GM19395 (cell line): ENCODE data around the gene MAPK12.
"Not testable (repeated sequence)": the region's sequence is repeated elsewhere in the genome, so short reads cannot be mapped to it uniquely, and the experiment has no call there.

Source experiments
- ATAC-seq: cut with Tn5 transposase; IDR thresholded peaks from one replicate; pipeline ENCODE4 v1.9.1; 2021; ENCODE audit warnings: mild to moderate bottlenecking, moderate library complexity; ENCODE audit not compliant: unreplicated experiment

Gene MAPK12

DNA sequence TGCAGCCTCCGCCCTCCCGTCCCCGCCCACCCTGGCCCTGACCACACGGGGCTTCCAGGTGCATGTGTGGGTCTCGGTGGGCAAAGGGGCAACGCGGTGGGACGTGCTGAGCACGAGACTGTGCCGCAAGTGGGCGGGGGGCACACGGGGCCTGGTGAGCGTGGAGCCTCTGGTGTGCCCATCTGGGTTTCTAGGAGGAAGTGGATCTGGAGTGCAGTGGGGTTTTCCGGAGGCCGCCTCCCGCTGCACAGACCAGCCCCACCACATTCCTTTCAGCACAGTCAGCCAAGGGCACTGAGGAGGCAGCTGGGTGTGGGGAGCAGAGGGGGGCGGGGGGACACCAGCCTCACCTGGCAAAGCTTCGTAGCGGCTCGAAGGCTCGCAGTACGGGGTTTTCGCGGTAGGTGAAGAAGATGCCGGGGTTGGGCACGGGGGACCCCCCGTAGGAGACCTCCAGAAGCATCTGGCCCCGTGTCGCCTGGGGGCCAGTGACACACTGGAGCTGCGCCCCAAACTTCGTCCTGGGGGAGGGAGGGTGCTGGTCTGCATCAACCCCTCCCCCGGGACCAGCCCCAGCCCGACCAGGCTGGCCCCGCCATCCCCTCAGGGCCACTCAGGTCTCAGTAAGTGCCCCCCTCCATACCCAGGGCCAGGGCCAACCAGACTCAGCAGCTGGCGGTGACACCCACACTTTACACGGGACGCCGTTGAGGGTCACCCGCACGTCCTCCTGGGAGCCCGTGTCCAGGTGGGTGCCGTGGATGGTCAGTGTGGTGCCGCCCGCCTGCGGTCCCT lies 21.1 kb upstream of the MAPK12 start:
- no peak for ATAC-seq

DNA sequence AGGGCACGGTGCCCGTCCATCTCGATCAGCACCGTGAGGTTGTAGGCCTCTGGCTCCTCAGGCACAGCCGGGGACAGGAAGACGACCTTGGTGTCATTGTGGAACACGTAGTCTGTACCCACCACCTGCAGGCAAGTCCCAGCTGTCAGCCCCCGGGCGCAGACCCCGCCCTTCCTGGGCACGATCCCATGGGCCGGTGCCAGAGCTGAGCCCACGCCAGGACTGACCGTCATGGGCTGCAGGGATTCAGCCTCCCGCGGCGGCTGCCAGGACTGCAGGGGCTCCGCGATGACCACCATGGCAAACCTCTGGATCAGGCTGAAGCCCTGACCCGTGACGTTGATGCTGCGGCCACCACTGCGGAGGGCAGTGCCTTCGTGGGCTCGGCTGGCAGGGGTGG lies 20.5 kb upstream of the MAPK12 start:
- no peak for ATAC-seq

DNA sequence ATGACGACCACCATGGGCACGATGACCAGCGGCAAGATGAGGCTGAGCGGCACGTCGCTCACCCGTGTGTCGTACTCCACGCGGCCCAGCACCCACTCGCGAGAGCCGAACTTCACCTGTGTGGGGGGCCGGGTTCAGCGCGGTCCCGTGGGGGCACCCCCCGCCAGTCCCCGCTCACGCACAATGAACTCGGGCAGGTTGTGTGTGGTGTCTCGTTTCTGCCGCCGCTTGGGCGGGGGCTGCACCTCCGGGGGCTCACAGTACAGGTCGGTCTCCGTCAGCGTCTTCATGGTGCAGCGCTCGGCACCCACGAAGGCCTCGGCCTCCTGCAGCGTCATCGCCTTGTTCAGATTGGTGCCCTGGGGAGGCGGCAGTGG lies 19.9 kb upstream of the MAPK12 start:
- ATAC-seq: no peak

DNA sequence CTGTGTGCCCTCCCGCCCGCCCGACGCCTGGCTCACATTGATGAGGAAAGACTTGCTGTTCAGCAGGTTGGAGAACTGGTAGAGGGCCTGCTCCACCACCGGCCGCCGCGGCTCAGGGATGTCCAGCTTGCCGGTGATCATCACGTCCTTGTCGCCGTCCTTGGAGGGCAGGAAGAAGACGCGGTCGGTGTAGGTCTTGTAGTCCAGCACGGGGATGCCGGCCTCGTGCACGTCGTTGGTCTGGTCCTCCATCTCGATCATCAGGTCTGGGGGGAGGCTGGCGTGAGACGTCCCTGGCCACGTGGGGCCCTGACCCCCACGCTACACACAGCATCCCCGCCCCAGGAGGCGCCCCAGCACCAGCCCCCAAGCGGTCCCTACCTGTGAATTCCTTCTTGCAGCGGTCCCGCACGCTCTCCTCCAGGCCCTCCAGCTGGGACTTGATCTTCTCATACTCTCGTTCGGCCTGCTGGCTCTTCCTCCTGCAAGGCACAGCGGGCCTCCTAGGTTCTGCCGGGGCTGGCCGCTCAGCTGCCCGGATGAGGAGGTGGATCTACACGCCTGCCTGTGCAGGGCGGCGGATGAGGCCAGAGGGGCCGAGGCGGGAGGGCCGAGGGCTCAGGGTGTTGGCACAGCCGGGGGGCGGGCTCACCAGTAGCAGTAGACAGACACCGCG lies 19.4 kb upstream of the MAPK12 start:
- ATAC-seq: no peak

- ATAC-seq: no peak
Measured at GRCh38 chr22:50280022-50280707, 18.7 kb upstream of the MAPK12 start.

- no peak for ATAC-seq
Measured at GRCh38 chr22:50278956-50279619, 17.6 kb upstream of the MAPK12 start.

GRCh38 chr22:50278461-50278860 lies 17.0 kb upstream of the MAPK12 start:
- ATAC-seq: no peak

DNA sequence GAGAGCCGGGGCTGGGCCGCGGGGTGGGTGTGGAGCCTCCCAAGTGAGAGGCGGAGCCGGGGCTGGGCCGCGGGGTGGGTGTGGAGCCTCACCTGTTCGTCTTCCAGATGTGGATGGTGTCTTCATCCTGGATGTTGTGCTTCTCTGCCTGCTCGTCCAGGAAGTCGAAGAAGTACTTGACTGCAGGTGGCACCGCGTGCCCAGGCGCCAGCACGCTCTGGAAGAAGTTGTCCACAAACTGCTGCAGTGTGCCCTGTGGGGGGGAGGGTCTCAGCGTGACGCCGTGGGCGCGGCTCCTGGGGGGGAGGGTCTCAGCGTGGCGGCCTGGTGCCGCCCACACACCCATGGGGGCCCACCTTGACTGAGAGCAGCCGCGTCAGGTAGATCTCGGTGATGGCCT lies 16.3 kb upstream of the MAPK12 start:
- no peak for ATAC-seq

GRCh38 chr22:50276143-50276542 lies 14.7 kb upstream of the MAPK12 start:
- ATAC-seq: no peak

DNA sequence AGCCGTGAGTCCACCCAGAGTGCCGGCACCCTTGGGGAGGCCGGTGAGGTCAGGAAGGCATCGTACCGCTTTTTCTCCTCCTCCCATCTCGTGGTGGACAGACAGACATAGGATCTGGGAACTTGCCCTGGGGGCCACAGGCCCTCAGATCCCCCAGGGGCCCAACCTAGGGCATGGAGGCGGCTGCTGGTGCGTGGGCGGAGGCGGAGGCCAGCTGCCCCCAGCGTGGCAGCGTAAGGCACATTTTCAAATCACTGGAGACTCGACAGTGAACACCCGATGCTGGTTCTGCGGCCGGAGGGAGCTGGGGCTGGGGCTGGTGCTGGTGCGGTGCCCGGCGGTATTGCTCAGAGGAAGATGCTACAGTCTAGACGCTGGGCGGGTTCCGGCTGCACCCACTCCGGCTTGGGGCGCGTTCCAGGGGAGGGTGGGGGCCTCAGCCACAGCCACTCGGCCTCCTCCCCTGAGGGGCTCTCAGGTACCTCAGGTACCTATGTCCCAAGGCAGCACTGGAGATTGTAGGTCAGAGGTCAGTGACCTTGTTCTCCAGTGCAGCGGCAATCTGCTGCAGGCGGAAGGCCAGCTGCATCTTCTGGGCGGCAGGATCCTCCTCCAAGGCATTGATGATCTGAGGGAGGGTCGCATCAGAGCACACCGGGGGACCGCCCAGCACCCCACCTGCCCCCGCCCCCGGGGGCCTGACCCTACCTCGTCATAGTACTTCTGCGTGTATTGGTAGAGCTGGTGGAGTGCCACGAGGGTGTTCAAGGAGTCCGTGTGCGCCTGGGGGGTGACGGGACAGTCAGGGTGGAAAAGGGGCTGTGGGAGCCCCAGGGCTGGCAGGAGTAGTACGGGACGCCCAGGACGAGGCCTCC lies 13.9 kb upstream of the MAPK12 start:
- ATAC-seq: no peak

DNA sequence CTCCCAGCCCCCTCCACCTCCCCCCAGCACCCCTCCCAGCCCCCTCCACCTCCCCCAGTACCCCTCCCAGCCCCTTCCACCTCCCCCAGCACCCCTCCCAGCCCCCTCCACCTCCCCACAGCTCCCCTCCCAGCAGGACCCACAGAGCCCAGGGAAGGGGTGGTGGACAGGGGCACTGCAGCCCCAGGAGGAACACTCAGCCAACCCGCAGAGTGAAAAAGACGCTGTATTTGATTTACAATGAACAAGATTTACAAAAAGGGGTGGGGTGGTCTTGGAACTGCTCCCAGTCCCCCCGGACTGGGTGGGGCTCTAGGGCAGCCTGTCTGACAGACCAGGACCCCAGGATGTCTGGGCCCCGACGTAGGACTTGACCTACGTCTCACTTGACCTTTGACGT lies 13.3 kb upstream of the MAPK12 start:
- no peak for ATAC-seq

- no peak for ATAC-seq
Measured at GRCh38 chr22:50274311-50274710, 12.8 kb upstream of the MAPK12 start.

GRCh38 chr22:50273781-50274180 lies 12.3 kb upstream of the MAPK12 start:
- not testable (repeated sequence) for ATAC-seq

GRCh38 chr22:50273352-50273751 lies 11.9 kb upstream of the MAPK12 start:
- ATAC-seq: not testable (repeated sequence)

- no peak for ATAC-seq
Measured at GRCh38 chr22:50272044-50272802, 10.7 kb upstream of the MAPK12 start.

GRCh38 chr22:50271519-50271970 lies 10.1 kb upstream of the MAPK12 start:
- no peak for ATAC-seq

DNA sequence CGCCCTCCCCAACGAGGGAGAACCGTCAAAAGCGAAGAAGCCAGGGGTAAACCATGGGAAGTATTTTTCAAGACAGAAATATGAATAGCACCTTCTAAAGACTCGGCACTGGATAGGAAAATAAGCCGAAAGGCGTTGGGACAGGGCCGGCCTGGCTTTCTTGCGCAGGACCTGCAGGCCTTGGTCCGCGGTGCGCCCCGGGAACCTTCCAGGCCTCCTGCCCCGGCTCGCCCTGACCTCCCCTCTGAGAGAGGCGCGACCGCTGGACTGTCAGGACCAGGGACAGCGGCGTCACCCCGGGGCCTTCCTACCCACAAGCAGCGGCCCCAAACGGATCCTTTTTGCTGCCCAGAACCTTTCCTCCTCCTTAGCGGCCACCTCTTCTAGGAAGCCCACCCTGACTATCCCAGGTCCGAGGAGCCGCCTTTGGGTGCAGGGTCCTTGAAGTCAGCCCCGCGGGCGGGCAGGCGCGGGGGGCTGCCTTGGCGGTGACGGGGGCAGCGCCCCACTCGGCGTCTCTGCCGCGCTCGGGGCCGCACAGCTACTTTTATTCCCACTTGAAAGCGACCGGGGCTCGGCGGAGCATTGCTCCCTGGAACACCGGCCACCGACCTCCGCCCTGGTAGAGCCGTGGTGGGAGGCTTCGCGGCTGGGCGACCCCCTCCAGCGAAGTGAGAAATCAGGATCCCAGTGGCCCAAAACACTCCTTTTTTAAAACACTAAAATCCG lies 9.3 kb upstream of the MAPK12 start:
- no peak for ATAC-seq

DNA sequence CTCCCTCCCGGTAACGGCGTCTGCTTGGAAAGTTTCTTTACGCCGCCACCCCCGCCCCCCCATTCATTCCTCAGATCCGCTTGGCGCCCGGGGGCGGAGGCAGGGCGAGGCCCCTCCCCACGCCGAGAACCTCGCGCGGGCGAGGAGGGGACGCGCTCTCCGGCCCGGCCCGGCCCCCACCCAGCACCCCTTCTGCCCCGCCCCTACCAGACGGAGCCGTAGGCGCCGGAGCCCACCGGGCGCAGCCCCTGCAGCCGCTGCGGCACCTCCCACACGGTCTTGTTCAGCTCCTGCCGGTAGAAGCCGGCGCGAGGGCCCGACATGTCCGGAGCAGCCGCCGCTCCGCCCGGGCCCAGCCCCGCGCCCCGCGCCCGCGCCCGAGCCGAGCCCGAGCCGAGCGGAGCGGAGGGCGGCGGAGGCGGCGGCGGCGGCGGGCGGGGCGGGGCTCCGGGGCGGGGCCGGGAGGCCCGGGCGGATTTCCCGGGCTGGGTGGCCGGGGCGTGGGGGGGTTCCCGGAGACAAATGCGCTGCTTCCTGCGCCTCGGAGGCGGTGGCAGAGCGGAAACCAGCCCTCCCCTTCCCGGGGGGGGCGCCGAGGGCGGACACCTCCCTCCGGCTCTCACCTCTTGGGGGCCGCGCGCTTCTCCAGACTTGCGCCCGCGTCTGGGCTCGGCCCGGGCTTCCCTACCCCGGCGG lies 8.6 kb upstream of the MAPK12 start, which contains the start of gene MAPK11:
MAPK11 (minus strand) TSS at position 411 of the 696 bp plus-strand sequence; CDS start at position 323, 88 bp downstream.
- no peak for ATAC-seq
